Endothelial cell of umbilical vein (primary cell): ENCODE results near the gene ABL1. TPM values are rescaled to one million over a fixed set of nuclear protein-coding genes. Genes with fewer than 3 reads are reported as not detected.

ENCODE experiments used
- BruUV-seq: library from RNA; stranded (reverse); fragments of 400-500 nt; replicated peaks from 2 replicates; lab custom pipeline; 2021; lab: Mats Ljungman, UMichigan
- CTCF ChIA-PET: fragments of 300-600, 350-600 bp; sonication (Branson Sonifier 250); formaldehyde crosslinking; loops from one replicate; lab custom pipeline; 2021; ENCODE audit warnings: antibody characterized with exemption, inconsistent platforms; lab: Charles Lee
- POLR2A ChIA-PET: fragments of 300-600, 350-600 bp; sonication (Branson Sonifier 250); formaldehyde crosslinking; loops from one replicate; lab custom pipeline; 2021; ENCODE audit warnings: antibody characterized with exemption, inconsistent platforms; lab: Charles Lee
- DNase-seq: peaks from one replicate; pipeline ENCODE4 v3.0.0-alpha.2; 2011; ENCODE audit warnings: low read depth, low spot score
- FAIRE-seq: peaks from 2 replicates; lab custom pipeline; 2011; peaks lifted over from hg19 to GRCh38; lab: Jason Lieb, UNC
- H2AFZ ChIP-seq: 2 replicates; pipeline ENCODE4 v1.6.0; 2012; ENCODE audit warnings: low read depth, low read length, control low read depth, inconsistent platforms
- H3K27ac ChIP-seq: 2 replicates; pipeline ENCODE4 v1.5.1; 2011; ENCODE audit warnings: low read depth, mild to moderate bottlenecking, control low read depth, low read length, moderate library complexity; ENCODE audit not compliant: insufficient read depth
- H3K27me3 ChIP-seq, 2 experiments: 2 replicates each; pipeline versions ENCODE4 v1.6.0 to v1.6.1; 2011; ENCODE audit warnings: low read length in 2 of 2, mixed read lengths in 1 of 2; ENCODE audit not compliant: control insufficient read depth in 2 of 2, insufficient read depth in 2 of 2
- H3K36me3 ChIP-seq, 2 experiments: 2 replicates in 1 of 2; 3 replicates in 1 of 2; pipeline ENCODE4 v1.5.1; 2011; ENCODE audit warnings: low read length in 2 of 2, mild to moderate bottlenecking in 1 of 2, moderate library complexity in 1 of 2; ENCODE audit not compliant: control insufficient read depth in 2 of 2, insufficient read depth in 2 of 2; ENCODE audit errors: extremely low read depth in 1 of 2
- H3K4me1 ChIP-seq: 3 replicates; pipeline ENCODE4 v1.5.1; 2011; ENCODE audit warnings: mild to moderate bottlenecking, low read length; ENCODE audit not compliant: control insufficient read depth, insufficient read depth; ENCODE audit errors: extremely low read depth
- H3K4me2 ChIP-seq: 2 replicates; pipeline ENCODE4 v1.6.1; 2011; ENCODE audit warnings: low read length, control low read depth, mixed read lengths; ENCODE audit not compliant: insufficient read depth
- H3K4me3 ChIP-seq, 3 experiments: fragments of 200-600 bp in 1 of 3; sonication (generic), shearing (Covaris generic) in 1 of 3; replicated peaks in 1 of 3; 2 replicates each; pipeline ENCODE4 v1.5.1; 2011 to 2016; ENCODE audit warnings: control low read depth in 3 of 3, low read length in 3 of 3, mild to moderate bottlenecking in 2 of 3, inconsistent platforms in 1 of 3, low read depth in 1 of 3, moderate library complexity in 1 of 3; ENCODE audit not compliant: insufficient read depth in 1 of 3
- H3K79me2 ChIP-seq: 2 replicates; pipeline ENCODE4 v1.6.0; 2012; ENCODE audit warnings: low read length, inconsistent platforms; ENCODE audit not compliant: control insufficient read depth, insufficient read depth
- H3K9ac ChIP-seq: replicated peaks from 2 replicates; pipeline ENCODE3; 2011; ENCODE audit warnings: low read length, control low read depth; ENCODE audit not compliant: insufficient read depth; ENCODE audit errors: extremely low read depth
- H3K9me1 ChIP-seq: replicated peaks from 3 replicates; pipeline ENCODE4 v1.6.0; 2011; ENCODE audit warnings: mild to moderate bottlenecking, low read length; ENCODE audit not compliant: control insufficient read depth, insufficient read depth; ENCODE audit errors: extremely low read depth
- H3K9me3 ChIP-seq: replicated peaks from 2 replicates; pipeline ENCODE4 v1.5.1; 2012; ENCODE audit warnings: low read length, inconsistent platforms; ENCODE audit not compliant: control insufficient read depth, insufficient read depth
- H4K20me1 ChIP-seq: replicated peaks from 2 replicates; pipeline ENCODE3; 2011; ENCODE audit warnings: mild to moderate bottlenecking, low read length; ENCODE audit not compliant: control insufficient read depth, insufficient read depth; ENCODE audit errors: extremely low read depth
- EZH2 ChIP-seq: IDR thresholded peaks from 2 replicates; pipeline ENCODE4 v1.6.1; 2012; ENCODE audit warnings: borderline replicate concordance, low read depth, mild to moderate bottlenecking, moderate library complexity, low read length, inconsistent platforms; ENCODE audit not compliant: severe bottlenecking
- FOS ChIP-seq: IDR thresholded peaks from 2 replicates; pipeline ENCODE4 v1.6.1; 2011; ENCODE audit warnings: mild to moderate bottlenecking, low read length, moderate library complexity, borderline replicate concordance; ENCODE audit not compliant: insufficient read depth
- GATA2 ChIP-seq: IDR thresholded peaks from 2 replicates; pipeline ENCODE4 v1.7.0; 2011; ENCODE audit warnings: low read depth, mild to moderate bottlenecking, moderate library complexity, mixed read lengths, low read length; ENCODE audit not compliant: insufficient read length, insufficient read depth
- JUN ChIP-seq: IDR thresholded peaks from 2 replicates; pipeline ENCODE4 v1.6.1; 2011; ENCODE audit warnings: borderline replicate concordance, low read depth; ENCODE audit not compliant: insufficient read length, insufficient read depth
- MYC ChIP-seq: IDR thresholded peaks from one replicate; pipeline ENCODE4 v1.6.1; 2011; ENCODE audit warnings: mild to moderate bottlenecking, low read depth, low read length
- POLR2A ChIP-seq: IDR thresholded peaks from 2 replicates; pipeline ENCODE4 v1.6.1; 2012; ENCODE audit warnings: low read depth, mild to moderate bottlenecking, control low read depth, low read length
- POLR2AphosphoS5 ChIP-seq: IDR thresholded peaks from 2 replicates; pipeline ENCODE4 v1.6.1; 2012; ENCODE audit warnings: low read depth, mild to moderate bottlenecking, control low read depth, low read length, moderate library complexity; ENCODE audit not compliant: insufficient read depth
- dilution Hi-C: fragments of 300-500 bp; cut with MboI; formaldehyde crosslinking; loops from one replicate; pipeline ENCODE4 v1.15.0; 2019; ENCODE audit warnings: low sequenced_read_pairs; ENCODE audit not compliant: extremely low pct_ligation_motif_present
- intact Hi-C: fragments of 100-400 bp; cut with micrococcal nuclease; formaldehyde crosslinking; loops from one replicate; pipeline ENCODE4 v1.10.0; 2022
- polyA plus RNA-seq, 4 experiments: library from polyadenylated mRNA; depleted of rRNA in 3 of 4; stranded (reverse) in 3 of 4; unstranded in 1 of 4; fragments of >200 nt; gene quantifications; 2 replicates each; pipeline versions ENCODE4 v1.2.1 to v1.2.3, GENCODE V29; 2011 to 2012; ENCODE audit warnings: missing spikeins in 1 of 4
- total RNA-seq: library from RNA; stranded (reverse); gene quantifications from 2 replicates; pipeline ENCODE4 v1.2.3, GENCODE V29; 2021
- TF ChIP-seq, protein P1 (sequence below): IDR thresholded peaks from 2 replicates; pipeline ENCODE4 v1.6.1; 2011; ENCODE audit not compliant: insufficient read depth, insufficient read length
- TF ChIP-seq, protein P2 (sequence below), 2 donors: IDR thresholded peaks; 1 replicate in 1 of 2; 2 replicates in 1 of 2; pipeline ENCODE4 v1.5.1; 2011; ENCODE audit warnings: low read length in 2 of 2, mild to moderate bottlenecking in 2 of 2, moderate library complexity in 2 of 2, control low read depth in 1 of 2, inconsistent platforms in 1 of 2, low read depth in 1 of 2; ENCODE audit not compliant: insufficient read depth in 1 of 2; ENCODE audit errors: extremely low read depth in 1 of 2

The ABL1 gene
- total and polyA plus RNA-seq, 2 donors (not counting 3 experiments of a cell fraction or from before 2014, with no cell fraction given) = 32.1 to 87.1 TPM

DNA sequence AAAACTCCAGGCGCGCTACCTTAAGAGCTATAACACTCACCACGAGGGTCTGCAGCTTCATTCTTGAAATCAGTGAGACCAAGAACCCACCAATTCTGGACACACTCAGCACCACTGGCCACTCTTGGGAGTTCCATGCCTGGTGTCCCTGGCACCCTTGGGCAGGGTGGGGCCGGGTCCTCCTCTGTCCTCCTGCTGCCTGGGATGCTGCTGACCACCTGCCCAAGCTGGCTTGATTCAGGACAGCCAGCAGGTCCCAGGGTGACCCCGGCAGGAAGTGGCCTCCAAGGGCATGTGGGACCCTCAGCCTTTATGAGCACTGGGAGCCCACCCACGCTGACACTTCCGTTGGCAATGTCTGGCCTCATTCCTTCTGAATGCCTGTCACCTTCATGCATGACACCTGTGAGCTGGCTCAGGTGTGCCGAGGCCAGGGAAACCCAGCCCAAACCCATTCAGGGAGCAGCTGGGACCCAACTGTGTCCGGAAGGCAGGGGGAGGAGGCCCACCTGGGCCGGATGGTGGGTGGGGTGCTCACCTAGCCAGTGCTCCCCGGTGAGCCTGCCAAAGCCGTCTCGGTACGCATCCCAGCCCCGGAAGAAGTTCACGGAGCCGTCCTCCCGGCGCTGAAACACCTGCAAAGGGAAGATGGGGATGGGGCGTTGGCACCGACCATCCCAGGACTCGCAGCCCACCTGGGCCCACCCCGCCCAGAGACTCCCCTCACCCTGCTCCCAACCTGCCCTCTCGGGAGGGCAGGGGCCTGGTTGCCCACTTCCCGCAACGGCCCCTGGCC lies 76.4 kb downstream of the ABL1 start:
- CTCF ChIA-PET = interaction anchor here (0.8 to 1.4 kb wide), 2 partner anchors 11 to 120 kb away, joined by 3 to 4 read pairs; no protein-coding TSS in a partner anchor
- H3K4me3 ChIP-seq = no peak overlapping the region

GRCh38 chr9:130912932-130913598 lies 78.0 kb downstream of the ABL1 start:
- Histone ChIP-seq H3K79me2 (no peaks in the 10 kb centered on the region), H3K4me2 (no peak overlapping the region), H2AFZ (peak overlapping the region; percentile 48), H3K9me3 (no peaks in the 10 kb centered on the region), H3K36me3 (no peaks in the 10 kb centered on the region), H3K27ac (no peak overlapping the region), H3K9me1 (no peaks in the 10 kb centered on the region), H3K4me3 (no peak overlapping the region), H3K9ac (no peak overlapping the region), H3K4me1 (no peaks in the 10 kb centered on the region), H3K27me3 (peaks cover 0 to 1% of the 10 kb centered on the region in 2 experiments), H4K20me1 (no peaks in the 10 kb centered on the region)
- intact Hi-C loops = no loop called here
- dilution Hi-C loops = no loop called here
- TF ChIP-seq POLR2AphosphoS5 = no peak
- TF ChIP-seq FOS = no peak
- no peak for TF ChIP-seq POLR2A
- TF ChIP-seq, protein P1, sequence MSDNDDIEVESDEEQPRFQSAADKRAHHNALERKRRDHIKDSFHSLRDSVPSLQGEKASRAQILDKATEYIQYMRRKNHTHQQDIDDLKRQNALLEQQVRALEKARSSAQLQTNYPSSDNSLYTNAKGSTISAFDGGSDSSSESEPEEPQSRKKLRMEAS = no peak
- no peak for TF ChIP-seq GATA2
- no peak for TF ChIP-seq MYC
- TF ChIP-seq, protein P2, sequence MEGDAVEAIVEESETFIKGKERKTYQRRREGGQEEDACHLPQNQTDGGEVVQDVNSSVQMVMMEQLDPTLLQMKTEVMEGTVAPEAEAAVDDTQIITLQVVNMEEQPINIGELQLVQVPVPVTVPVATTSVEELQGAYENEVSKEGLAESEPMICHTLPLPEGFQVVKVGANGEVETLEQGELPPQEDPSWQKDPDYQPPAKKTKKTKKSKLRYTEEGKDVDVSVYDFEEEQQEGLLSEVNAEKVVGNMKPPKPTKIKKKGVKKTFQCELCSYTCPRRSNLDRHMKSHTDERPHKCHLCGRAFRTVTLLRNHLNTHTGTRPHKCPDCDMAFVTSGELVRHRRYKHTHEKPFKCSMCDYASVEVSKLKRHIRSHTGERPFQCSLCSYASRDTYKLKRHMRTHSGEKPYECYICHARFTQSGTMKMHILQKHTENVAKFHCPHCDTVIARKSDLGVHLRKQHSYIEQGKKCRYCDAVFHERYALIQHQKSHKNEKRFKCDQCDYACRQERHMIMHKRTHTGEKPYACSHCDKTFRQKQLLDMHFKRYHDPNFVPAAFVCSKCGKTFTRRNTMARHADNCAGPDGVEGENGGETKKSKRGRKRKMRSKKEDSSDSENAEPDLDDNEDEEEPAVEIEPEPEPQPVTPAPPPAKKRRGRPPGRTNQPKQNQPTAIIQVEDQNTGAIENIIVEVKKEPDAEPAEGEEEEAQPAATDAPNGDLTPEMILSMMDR (IDR thresholded peaks at IDR 0.05; ENCODE audit: extremely low read depth in 1 of 2, insufficient read depth in 1 of 2, low read depth in 1 of 2, low read length in 2 of 2) = no peak
- no peak for TF ChIP-seq JUN
- no peak for TF ChIP-seq EZH2
- ChIA-PET POLR2A (no interaction called here), CTCF (interaction anchor here (0.9 to 1.0 kb wide), 2 partner anchors 14 to 85 kb away, joined by 6 to 7 read pairs; no protein-coding TSS in a partner anchor)
- peak; percentile 67 for FAIRE-seq
- DNase-seq = peak; percentile 37
- BruUV-seq = no TSS peak

More for the DNA sequence above, 76.4 kb downstream of the ABL1 start:
- Histone ChIP-seq H3K27ac (no peak overlapping the region), H3K9me1 (no peaks in the 10 kb centered on the region), H2AFZ (no peak overlapping the region), H3K36me3 (no peaks in the 10 kb centered on the region), H3K27me3 (no peaks in the 10 kb centered on the region), H3K9ac (no peak overlapping the region), H3K79me2 (no peaks in the 10 kb centered on the region), H3K4me1 (no peaks in the 10 kb centered on the region), H3K9me3 (no peaks in the 10 kb centered on the region), H4K20me1 (no peaks in the 10 kb centered on the region), H3K4me2 (no peak overlapping the region)
- no TSS peak for BruUV-seq
- no peak for DNase-seq
- POLR2A ChIA-PET = no interaction called here
- dilution Hi-C loops (no loop called here), intact Hi-C loops (no loop called here)
- TF ChIP-seq, protein P1 = no peak
- TF ChIP-seq FOS = no peak
- no peak for TF ChIP-seq JUN
- FAIRE-seq = no peak
